Inferior parietal cortex (tissue), 1 donor: ENCODE data around the gene MGAT2.
"Not testable (repeated sequence)": the region's sequence is repeated elsewhere in the genome, so short reads cannot be mapped to it uniquely, and the experiment has no call there.

Source experiments
- DNase-seq: peaks from one replicate; pipeline ENCODE4 v3.0.0-alpha.2; 2016; ENCODE audit errors: extremely low spot score

The MGAT2 gene

DNA sequence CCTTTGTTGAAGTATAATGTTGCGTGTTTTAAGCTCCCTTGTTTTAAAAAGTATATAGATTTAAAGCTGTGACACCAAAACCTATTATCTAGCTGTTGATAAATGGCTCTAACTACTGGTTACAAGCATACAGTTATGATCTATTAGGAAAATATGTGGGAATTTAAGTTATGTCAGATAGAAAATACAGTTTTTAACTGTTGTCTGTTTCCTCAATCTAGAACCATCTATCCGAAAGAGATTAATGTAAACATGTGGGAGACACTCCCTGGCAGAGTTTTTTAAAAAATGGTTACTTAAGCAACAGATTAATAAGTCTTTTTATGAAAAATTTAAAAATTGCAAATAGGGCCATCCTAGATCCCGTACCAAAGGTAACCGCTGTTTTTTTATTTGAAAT lies 8.3 kb upstream of the MGAT2 start:
- no peak for DNase-seq

DNA sequence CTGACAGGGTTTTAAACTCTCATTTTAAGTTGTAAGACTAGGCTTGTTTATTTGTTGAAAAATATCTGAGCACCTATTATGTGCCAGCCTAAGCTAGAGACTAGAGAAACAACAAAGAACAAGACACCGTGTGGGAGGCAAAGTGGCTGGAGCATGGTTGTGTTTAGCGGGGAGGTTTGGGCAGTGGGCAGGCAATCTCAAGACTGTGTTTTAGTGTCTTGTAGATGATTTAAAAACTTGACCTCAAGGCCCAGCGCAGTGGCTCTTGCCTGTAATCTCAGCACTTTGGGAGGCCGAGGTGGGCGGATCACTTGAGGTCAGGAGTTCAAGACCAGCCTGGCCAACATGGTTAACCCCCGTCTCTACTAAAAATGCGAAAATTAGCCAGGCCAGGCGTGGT lies 7.9 kb upstream of the MGAT2 start:
- DNase-seq: no peak

DNA sequence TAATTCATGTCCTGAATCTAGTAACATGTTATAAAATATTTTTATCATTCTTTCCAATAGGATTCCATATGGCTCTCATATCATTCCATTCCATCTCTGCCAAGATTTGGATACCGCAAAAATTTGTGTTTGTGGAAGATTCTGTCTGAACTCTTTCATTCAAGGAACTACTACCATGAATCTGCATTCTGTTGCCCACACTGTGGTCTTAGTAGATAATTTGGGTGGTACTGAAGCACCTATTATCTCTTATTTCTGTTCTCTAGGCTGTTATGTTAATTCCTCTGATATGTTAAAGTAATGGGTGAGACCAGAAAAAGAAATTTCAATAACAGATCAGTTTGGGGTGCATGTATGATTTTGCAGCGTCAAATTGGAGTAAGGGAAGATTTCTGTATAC lies 6.4 kb upstream of the MGAT2 start:
- DNase-seq: no peak

DNA sequence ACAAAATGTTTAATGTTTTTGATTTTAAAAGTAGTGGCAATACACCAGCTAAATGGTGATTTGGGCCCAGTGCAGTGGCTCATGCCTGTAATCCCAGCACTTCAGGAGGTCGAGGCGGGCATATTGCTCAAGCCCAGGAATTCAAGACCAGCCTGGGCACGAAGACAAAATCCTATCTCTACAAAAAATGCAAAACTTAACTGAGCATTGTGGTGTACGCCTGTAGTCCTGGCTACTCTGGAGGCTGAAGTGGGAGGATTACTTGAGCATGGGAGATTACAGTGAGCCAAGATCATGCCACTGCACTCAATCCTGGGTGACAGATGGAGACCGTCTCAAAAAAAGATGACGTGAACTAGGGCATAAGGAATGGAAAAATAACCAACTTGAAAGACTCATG lies 4.8 kb upstream of the MGAT2 start:
- no peak for DNase-seq

DNA sequence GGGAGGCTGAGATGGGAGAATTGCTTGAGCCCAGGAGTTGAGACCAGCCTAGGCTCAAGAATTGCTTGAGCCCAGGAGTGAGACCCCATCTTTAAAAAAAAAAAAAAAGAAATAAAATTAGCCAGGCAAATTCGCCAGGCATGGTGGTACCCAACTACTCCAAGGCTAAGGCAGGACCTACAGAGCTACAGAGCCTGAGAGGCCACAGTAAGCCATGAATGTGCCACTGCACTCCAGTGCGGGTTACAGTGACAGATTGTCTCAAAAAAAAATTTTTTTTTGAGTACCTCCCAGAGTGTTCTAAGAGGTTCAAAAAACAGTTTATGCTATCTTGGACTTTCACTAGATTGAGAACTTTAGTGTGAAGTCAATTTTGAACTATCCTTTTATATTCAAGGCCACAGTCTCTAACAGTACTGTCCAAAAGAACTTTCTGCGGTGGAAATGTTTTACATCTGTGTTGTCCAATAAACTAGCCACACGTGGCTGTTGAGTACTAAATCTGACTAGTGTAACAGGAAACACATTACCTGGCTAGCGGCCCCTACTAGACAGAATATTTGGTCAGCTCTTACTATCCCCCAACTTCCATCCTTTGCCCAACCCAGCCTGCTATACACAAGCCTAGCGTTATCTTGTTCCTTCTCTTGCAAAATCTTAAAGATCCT lies 2.6 kb upstream of the MGAT2 start:
- no peak for DNase-seq

DNA sequence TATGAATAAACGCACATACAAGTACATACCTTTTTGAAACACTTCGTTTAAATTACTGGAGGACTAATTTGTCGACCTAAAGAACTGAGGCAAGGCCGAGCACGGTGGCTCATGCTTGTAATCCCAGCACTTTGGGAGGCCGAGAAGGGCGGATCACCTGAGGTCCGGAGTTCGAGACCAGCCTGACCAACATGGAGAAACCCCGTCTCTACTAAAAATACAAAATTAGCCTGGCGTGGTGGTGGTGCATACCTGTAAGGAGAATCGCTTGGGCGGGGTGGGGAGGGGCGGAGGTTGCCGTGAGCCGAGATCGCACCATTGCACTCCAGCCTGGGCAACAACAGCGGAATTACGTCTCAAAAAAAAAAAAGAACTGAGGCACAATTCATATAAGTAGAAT lies 1.3 kb upstream of the MGAT2 start:
- DNase-seq: not testable (repeated sequence)

DNA sequence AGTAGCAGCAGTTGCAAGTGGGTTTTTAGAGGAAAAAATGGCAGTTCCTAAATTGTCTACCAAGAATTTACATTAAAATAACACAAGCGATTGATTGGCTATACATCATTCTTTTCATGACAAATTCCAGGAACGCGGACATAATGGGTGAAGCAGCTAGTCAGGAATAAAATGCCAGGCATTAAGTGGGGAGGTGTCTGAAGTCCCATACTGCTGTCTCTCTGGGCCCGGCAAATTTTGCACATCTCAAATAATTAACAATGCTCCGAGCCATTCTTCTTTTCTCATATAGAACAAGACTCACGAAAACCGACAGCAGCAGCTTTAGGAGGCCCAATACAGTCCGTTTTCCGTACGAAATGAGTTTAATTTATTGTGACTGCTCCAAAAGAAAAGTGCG lies 869 bp upstream of the MGAT2 start:
- no peak for DNase-seq

DNA sequence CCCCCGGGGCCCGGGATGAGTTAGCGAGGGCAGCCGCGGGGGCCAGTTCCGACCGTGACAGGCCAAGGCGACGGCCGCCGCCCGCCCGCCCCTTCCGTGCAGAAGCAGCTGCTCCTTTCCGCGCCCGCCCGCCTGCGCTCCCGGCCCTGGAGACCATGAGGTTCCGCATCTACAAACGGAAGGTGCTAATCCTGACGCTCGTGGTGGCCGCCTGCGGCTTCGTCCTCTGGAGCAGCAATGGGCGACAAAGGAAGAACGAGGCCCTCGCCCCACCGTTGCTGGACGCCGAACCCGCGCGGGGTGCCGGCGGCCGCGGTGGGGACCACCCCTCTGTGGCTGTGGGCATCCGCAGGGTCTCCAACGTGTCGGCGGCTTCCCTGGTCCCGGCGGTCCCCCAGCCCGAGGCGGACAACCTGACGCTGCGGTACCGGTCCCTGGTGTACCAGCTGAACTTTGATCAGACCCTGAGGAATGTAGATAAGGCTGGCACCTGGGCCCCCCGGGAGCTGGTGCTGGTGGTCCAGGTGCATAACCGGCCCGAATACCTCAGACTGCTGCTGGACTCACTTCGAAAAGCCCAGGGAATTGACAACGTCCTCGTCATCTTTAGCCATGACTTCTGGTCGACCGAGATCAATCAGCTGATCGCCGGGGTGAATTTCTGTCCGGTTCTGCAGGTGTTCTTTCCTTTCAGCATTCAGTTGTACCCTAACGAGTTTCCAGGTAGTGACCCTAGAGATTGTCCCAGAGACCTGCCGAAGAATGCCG lies 699 bp downstream of the MGAT2 start:
- DNase-seq: no peak

DNA sequence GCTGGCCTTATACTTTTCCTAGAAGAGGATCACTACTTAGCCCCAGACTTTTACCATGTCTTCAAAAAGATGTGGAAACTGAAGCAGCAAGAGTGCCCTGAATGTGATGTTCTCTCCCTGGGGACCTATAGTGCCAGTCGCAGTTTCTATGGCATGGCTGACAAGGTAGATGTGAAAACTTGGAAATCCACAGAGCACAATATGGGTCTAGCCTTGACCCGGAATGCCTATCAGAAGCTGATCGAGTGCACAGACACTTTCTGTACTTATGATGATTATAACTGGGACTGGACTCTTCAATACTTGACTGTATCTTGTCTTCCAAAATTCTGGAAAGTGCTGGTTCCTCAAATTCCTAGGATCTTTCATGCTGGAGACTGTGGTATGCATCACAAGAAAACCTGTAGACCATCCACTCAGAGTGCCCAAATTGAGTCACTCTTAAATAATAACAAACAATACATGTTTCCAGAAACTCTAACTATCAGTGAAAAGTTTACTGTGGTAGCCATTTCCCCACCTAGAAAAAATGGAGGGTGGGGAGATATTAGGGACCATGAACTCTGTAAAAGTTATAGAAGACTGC lies 1.5 kb downstream of the MGAT2 start:
- DNase-seq: no peak

DNA sequence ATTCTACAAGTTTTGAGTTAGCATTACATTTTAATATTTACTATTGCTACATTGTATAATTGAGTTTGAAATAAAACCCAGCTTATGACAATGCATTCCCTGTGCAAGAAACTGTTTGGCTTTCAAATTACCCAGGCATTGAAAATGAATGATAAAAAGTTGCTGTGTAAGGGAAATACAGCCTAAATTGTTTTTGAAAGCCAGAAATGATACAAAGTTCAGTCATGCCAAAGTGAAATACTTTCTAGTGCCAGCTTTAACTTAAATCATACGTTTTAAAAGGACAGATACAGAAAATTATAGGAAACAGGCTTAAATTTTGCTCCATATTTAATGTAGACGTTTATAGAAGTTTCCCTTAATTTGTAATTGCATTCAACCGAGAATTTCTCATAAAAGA lies 2.8 kb downstream of the MGAT2 start:
- DNase-seq: no peak

DNA sequence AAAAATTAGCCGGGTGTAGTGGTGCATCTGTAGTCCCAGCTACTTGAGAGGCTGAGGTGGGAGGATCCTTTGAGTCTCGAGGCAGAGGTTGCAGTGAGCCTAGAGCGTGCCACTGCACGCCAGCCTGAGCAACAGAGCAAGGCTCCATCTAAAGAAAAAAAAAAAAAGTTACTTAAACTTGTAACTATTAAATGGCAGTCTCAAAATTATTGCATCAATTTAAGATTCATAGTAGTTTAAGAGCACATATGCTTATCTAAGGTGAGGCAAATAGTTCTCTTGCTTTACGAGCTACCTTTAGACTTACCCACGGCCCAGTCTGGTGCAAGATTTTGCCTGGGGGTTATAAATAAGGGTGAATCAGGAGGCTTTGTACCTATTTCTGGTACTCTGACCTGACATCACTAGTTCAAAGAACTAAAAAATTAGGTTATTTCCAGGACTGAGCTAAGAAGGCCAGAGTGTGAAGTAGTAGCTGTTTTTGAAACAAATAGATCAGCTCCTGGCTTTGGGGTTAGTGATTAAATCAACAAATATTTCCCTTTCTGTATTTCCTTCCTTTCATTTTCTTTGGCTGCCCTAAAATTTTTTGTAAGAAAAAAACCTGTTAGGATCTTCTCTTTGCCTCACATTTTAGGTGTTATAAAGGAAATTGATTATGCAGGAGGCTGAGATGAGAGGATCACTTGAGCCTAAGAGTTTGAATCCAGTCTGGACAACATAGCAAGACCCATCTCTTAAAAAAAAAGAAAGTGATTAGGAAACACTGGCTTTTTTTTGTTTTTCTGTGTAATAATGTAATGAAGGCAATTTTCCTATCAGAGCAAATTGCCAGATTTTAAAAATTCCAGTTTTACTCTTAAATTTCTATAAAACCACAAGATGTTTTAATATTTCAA lies 3.6 kb downstream of the MGAT2 start:
- no peak for DNase-seq

DNA sequence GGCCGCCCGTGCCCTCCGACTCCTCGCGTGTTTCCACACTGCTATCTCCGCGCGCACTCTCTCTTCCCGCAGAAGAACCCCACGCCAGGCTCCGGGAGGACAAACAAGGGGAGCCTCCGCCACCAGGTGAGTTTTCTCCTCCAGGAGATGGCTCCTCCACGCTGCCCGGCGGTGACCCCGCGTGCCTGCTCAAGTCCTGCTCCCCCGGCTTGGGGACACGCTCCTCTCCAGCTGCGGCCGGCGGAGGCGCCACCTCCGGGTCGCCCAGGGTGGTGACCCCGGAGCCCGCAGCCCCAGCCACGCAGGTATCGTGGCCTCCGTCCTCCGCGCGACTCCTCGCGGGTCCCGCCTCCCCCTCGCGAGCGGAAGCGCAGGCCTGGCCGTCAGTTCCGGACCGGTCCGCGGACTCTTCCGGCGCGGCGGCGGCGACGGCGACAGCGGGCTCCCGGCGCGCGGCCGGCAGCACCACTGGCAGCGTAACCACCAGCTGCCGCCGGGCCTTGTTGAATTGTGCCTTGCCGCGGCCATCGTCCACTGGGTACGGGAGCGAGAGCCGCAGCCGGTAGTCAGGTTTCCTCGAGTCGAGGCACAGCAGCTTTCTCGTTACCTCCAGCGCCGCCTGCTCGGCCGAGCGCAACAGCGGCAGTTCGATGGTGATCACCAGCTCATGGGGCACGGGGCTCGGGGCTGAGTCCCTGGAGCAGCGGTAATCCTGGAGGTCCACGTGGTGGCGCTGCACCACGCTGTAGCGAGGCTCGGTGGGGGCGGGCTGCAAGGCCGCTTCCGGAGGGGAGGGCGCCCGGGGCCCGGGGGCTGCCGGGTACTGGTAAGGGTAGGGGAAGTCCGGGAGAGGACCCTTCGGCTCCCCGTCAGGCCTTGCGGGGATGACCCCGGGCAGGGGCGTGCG lies 13.3 kb downstream of the MGAT2 start:
- peak; percentile 91 for DNase-seq

DNA sequence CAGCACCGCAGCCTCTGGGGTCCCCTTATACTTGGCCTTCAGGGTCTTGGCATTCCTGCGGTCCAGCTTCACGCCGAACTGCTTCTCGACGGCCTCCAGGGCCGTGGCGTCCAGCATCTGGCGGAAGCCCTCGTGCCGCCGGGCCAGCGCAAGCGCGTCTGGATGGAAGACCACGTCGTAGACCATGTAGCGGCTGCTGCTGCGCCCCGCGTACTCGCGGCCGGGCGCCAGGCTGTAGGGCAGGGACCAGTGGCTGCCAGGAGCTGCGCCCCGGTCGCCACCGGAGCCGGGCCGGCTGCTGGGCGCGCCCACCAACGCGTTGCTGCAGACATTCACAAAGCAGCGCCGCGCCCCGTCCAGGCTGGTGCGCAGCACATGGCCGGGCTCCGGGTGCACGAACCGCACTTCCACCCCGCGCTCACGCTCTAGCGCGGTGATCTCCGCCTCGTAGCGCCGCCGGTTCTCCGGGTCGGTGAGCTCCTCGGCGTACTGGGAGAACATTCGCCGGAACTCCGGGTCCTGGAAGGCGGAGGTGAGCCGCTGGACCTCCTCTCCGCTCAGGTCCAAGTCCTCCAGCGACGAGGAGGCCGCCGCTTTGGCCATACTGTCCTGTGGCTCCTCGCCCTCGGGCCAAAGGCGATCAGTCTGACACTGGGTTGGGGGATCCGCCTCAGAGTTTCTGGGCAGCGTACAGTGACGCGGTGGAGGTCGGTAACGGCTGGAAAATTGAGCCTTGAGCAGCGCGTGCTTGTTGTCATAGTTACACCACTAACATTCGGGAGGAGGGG lies 14.1 kb downstream of the MGAT2 start, which contains the start of gene DNAAF2:
Gene DNAAF2, minus strand, starts transcription at position 698 of the 788 bp plus-strand sequence. Its CDS starts 95 bp downstream, at position 603.
- DNase-seq: no peak

DNA sequence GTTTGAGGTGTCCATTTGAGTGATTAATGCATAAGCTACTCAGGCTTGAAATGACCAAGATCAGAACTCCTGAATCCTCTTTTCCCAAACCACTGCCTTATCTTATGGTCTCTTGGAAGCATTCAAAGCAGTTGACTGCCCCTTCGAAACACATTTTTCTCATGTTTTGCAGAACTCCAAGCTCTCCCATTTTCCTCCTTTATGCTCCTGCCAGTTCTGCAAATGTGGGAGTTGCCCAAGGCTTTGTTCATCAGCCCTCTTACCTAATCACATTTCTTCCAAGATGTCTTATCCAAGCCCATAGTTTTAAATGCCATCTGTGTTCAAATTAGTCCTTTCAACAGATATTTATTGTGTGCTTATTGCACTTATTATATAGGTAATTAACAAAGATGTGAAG lies 16.3 kb downstream of the MGAT2 start:
- no peak for DNase-seq

DNA sequence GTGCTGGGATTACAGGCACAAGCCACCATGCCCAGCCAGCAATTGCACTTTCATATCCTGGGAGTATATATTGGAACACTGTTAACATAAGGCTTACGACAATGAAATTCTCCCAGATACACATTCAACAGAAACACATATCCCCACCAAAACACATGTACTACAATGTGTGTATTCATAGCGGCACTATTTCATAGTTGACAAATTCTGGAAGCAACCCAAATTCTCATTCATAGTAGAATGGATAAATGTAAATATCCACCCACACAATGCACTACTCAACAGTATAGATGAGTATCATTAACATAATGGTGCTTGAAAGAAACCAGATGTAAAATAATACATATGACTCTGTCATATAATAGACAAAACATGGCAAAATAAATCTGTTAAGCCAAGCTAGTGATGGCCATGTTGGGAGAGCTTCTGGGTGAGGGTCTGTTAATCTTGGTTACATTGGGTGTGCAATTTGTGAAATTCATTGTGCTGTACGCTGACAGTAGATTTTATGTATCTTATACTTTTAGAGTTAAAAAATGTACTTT lies 17.0 kb downstream of the MGAT2 start:
- DNase-seq: no peak

DNA sequence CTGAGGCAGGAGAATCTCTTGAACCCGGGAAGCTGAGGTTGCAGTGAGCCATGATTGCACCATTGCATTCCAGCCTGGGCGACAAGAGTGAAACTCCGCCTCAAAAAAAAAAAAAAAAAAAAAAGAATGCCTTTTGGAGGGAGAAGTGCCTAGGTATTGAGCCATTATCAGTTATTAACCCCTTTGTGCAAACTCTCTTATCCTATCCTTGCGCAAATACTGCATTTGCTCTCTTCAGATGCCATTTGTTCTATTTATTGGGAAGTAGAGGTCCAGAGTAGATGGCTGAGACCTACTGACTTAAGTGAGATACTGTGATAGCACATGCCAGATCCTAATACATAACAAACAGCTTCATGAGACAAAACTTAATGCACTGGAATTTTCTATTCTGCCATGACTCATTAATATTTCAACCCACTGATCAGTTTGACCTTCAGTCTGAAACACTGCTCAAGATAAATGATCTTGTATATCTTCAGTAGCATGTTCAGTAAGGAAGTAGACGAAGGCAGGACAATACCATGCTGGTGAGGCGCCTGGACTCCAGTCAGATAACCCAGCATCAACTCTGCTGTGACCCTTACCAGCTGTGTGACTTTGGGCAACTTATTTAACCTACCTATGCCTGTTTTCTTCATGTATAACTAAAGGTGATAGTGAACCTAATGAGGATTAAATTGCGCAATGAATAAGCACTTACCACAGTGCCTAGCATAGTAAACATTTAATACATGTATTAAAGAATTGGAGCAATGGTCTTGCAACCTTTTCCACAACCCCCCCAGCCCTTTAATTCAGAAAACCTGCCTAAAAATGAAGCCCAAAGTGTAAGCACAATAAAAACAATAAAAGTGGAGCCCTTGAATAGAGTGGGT lies 20.2 kb downstream of the MGAT2 start:
- DNase-seq: no peak

DNA sequence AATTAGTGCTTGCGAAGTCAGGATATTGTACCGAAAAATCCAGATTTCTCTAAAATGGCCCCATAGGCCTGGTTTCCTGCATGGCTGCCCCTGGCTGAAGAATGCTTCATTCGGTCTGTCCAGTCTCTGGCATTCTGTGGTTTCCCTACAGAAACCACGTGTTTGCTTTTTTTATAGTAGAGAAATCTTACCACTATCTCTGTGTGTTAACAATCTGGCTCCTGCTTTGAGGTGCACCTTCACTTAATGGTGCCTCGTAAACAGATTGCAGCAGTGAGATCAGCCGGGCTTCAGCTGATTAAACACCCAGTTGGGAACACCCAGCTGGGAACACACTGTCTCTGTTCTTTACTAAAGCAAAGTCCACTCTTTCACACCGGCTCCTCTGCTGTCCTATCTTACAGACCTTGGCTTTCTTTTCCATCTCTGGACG lies 21.1 kb downstream of the MGAT2 start:
- no peak for DNase-seq

DNA sequence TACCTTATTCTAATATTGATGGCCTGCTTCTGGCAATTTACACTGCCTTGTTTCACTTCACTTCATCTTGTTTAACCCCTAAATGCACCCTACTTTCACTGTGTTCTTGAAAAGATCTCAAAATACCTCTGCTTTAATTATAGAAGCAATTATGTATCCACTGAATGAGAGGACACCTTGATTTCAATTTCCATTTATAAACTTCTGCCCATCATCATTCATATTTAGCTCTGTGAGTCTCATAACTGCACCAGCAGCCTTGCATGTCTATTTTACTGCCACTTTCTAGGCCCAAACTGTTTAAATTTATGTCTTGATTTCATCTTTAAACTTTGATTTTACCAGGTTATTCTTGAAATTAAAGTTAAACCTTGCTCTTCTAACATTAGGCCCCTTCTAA lies 21.6 kb downstream of the MGAT2 start:
- DNase-seq: no peak

DNA sequence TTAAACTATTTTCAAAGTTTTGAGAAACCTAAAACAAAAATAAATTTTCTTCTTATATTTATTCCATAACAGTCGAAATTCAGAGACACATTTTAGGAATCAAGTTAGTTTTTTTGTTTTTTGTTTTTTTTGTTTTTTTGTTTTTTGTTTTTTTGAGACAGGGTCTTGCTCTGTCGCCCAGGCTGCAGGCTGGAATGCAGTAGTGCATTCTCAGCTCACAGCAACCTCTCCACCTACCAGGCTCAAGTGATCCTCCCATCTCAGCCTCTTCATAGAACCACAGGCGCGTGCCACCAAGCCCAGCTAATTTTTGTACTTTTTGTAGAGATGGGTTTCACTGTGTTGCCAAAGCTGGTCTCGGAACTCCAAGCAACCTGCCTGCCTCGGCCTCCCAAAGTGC lies 32.9 kb downstream of the MGAT2 start:
- no peak for DNase-seq
